ENCODE measurements around the gene MCEE.

The MCEE gene

GRCh38 chr2:71082402-71083252 lies 47.4 kb downstream of the MCEE start:
- DNase-seq, result no peak

GRCh38 chr2:71078624-71079023 lies 51.4 kb downstream of the MCEE start:
- no peak for DNase-seq

- no peak for DNase-seq
Measured at GRCh38 chr2:71074893-71075395, 55.1 kb downstream of the MCEE start.

GRCh38 chr2:71073475-71073874 lies 56.6 kb downstream of the MCEE start:
- DNase-seq, result no peak

GRCh38 chr2:71072492-71072891 lies 57.5 kb downstream of the MCEE start:
- DNase-seq, result no peak

- no peak for DNase-seq
Measured at GRCh38 chr2:71071681-71072398, 58.2 kb downstream of the MCEE start.

GRCh38 chr2:71070294-71071093 lies 59.5 kb downstream of the MCEE start:
- peak; percentile 45 for DNase-seq

- peak; percentile 26 for DNase-seq
Measured at GRCh38 chr2:71069376-71069775, 60.7 kb downstream of the MCEE start.

- DNase-seq, result peak; percentile 95
Measured at GRCh38 chr2:71068218-71069035, 61.6 kb downstream of the MCEE start, which contains the start of gene NAGK. TSS of gene NAGK (plus strand) at chr2:71068648. CDS start at chr2:71068684, 36 bp downstream.

GRCh38 chr2:71067567-71068217 lies 62.3 kb downstream of the MCEE start:
- peak; percentile 11 for DNase-seq

- DNase-seq, result no peak
Measured at GRCh38 chr2:71066856-71067255, 63.2 kb downstream of the MCEE start.

- no peak for DNase-seq
Measured at GRCh38 chr2:71064754-71065621, 65.0 kb downstream of the MCEE start.

GRCh38 chr2:71064110-71064611 lies 65.9 kb downstream of the MCEE start:
- DNase-seq, result no peak

- DNase-seq, result no peak
Measured at GRCh38 chr2:71063216-71063615, 66.8 kb downstream of the MCEE start.

GRCh38 chr2:71060871-71061270 lies 69.2 kb downstream of the MCEE start:
- no peak for DNase-seq

GRCh38 chr2:71060211-71060610 lies 69.8 kb downstream of the MCEE start:
- no peak for DNase-seq
